SU-DHL-6 (cell line): ENCODE results near the gene LDB2.

Source experiments
- H2AFZ ChIP-seq: fragments of 200-600 bp; sonication (generic); 2 replicates; pipeline ENCODE4 v1.6.1; 2014; ENCODE audit warnings: low read depth, mild to moderate bottlenecking, moderate library complexity, mixed read lengths, antibody characterized with exemption, low read length; ENCODE audit not compliant: severe bottlenecking
- H3F3A ChIP-seq: fragments of 200-600 bp; shearing (Covaris generic); 2 replicates; pipeline ENCODE4 v1.6.0; 2016; ENCODE audit warnings: antibody characterized with exemption, mild to moderate bottlenecking; ENCODE audit not compliant: insufficient read depth
- H3K27ac ChIP-seq: fragments of 200-600 bp; sonication (generic); 2 replicates; pipeline ENCODE4 v1.5.1; 2016; ENCODE audit warnings: low read depth, mild to moderate bottlenecking, low read length, moderate library complexity, mixed read lengths
- H3K27me3 ChIP-seq: fragments of 200-600 bp; sonication (generic), shearing (Covaris generic); 2 replicates; pipeline ENCODE4 v1.6.0; 2014; ENCODE audit warnings: mild to moderate bottlenecking, low read length
- H3K36me3 ChIP-seq: fragments of 200-600 bp; sonication (generic); 2 replicates; pipeline ENCODE4 v1.6.1; 2014; ENCODE audit warnings: mild to moderate bottlenecking, low read length, mixed read lengths
- H3K4me2 ChIP-seq: fragments of 300-600, 200-600 bp; shearing (Covaris generic), sonication (generic); 2 replicates; pipeline ENCODE4 v1.6.0; 2014; ENCODE audit warnings: low read length, low read depth, mild to moderate bottlenecking; ENCODE audit not compliant: poor library complexity, severe bottlenecking
- H3K4me3 ChIP-seq: fragments of 200-600 bp; sonication (generic); 2 replicates; pipeline ENCODE4 v1.5.1; 2014; ENCODE audit warnings: antibody characterized with exemption, low read length, mild to moderate bottlenecking, mixed read lengths; ENCODE audit not compliant: insufficient read depth, poor library complexity, severe bottlenecking
- H3K79me2 ChIP-seq: fragments of 200-600 bp; sonication (generic); 2 replicates; pipeline ENCODE4 v1.6.1; 2014; ENCODE audit warnings: mild to moderate bottlenecking, low read length, moderate library complexity; ENCODE audit not compliant: insufficient read depth
- H3K9ac ChIP-seq: fragments of 200-600 bp; sonication (generic); 2 replicates; pipeline ENCODE4 v1.7.0; 2014; ENCODE audit warnings: mild to moderate bottlenecking, low read length
- H3K9me2 ChIP-seq: fragments of 200-600 bp; sonication (generic); replicated peaks from 2 replicates; pipeline ENCODE4 v1.6.1; 2014; ENCODE audit warnings: low read length; ENCODE audit not compliant: insufficient read depth
- H3K9me3 ChIP-seq: fragments of 200-600 bp; sonication (generic); 2 replicates; pipeline ENCODE4 v1.6.1; 2014; ENCODE audit warnings: low read length, mixed read lengths; ENCODE audit not compliant: insufficient read depth
- H4K20me1 ChIP-seq: fragments of 200-600 bp; sonication (generic); 2 replicates; pipeline ENCODE4 v1.6.1; 2014; ENCODE audit warnings: low read depth, mild to moderate bottlenecking, antibody characterized with exemption, low read length, moderate library complexity, mixed read lengths
- CTCF ChIP-seq: fragments of 200-600 bp; sonication (generic); IDR thresholded peaks from one replicate; pipeline ENCODE4 v1.5.1; 2017; ENCODE audit warnings: antibody characterized with exemption, mild to moderate bottlenecking, low read length, moderate library complexity; ENCODE audit not compliant: insufficient read depth, poor library complexity, severe bottlenecking
- EZH2phosphoT487 ChIP-seq: fragments of 200-600 bp; sonication (generic), shearing (Covaris generic); conservative IDR thresholded peaks from 2 replicates; pipeline ENCODE4 v1.6.1; 2018; ENCODE audit warnings: mild to moderate bottlenecking, antibody characterized with exemption, low read length, moderate library complexity, mixed read lengths

Gene LDB2

GRCh38 chr4:16857425-16857824, 41.0 kb downstream of the LDB2 start:
- Histone ChIP-seq H3K9ac (no peak overlapping the region), H3K27ac (no peak overlapping the region), H3K9me2 (no peaks in the 10 kb centered on the region), H3K27me3 (no peaks in the 10 kb centered on the region), H3K4me2 (no peak overlapping the region), H3K9me3 (no peaks in the 10 kb centered on the region), H4K20me1 (no peaks in the 10 kb centered on the region), H3K79me2 (no peaks in the 10 kb centered on the region), H3F3A (no peaks in the 10 kb centered on the region), H3K4me3 (no peak overlapping the region), H3K36me3 (no peaks in the 10 kb centered on the region), H2AFZ (no peak overlapping the region)
- TF ChIP-seq CTCF (no peak), EZH2phosphoT487 (no peak)

- H2AFZ ChIP-seq = no peak overlapping the region
- no peaks in the 10 kb centered on the region for H4K20me1 ChIP-seq
- H3F3A ChIP-seq = no peaks in the 10 kb centered on the region
- H3K9me3 ChIP-seq = no peaks in the 10 kb centered on the region
- H3K36me3 ChIP-seq = no peaks in the 10 kb centered on the region
- H3K4me3 ChIP-seq = no peak overlapping the region
- no peak overlapping the region for H3K4me2 ChIP-seq
- no peaks in the 10 kb centered on the region for H3K79me2 ChIP-seq
- no peak overlapping the region for H3K27ac ChIP-seq
- H3K9me2 ChIP-seq = no peaks in the 10 kb centered on the region
- H3K9ac ChIP-seq = no peak overlapping the region
- no peaks in the 10 kb centered on the region for H3K27me3 ChIP-seq
- TF ChIP-seq CTCF (no peak), EZH2phosphoT487 (no peak)
These were observed 44.8 kb downstream of the LDB2 start for GRCh38 chr4:16853640-16854039.

GRCh38 chr4:16852644-16853043, 45.8 kb downstream of the LDB2 start:
- Histone ChIP-seq H2AFZ (no peak overlapping the region), H3K79me2 (no peaks in the 10 kb centered on the region), H3K4me2 (no peak overlapping the region), H3F3A (no peaks in the 10 kb centered on the region), H3K9me3 (no peaks in the 10 kb centered on the region), H3K27ac (no peak overlapping the region), H4K20me1 (no peaks in the 10 kb centered on the region), H3K4me3 (no peak overlapping the region), H3K9ac (no peak overlapping the region), H3K27me3 (no peaks in the 10 kb centered on the region), H3K36me3 (no peaks in the 10 kb centered on the region), H3K9me2 (no peaks in the 10 kb centered on the region)
- TF ChIP-seq CTCF (no peak), EZH2phosphoT487 (no peak)

GRCh38 chr4:16852228-16852627, 46.2 kb downstream of the LDB2 start:
- Histone ChIP-seq H3K36me3 (no peaks in the 10 kb centered on the region), H3K9ac (no peak overlapping the region), H3K4me3 (no peak overlapping the region), H2AFZ (no peak overlapping the region), H3K27ac (no peak overlapping the region), H4K20me1 (no peaks in the 10 kb centered on the region), H3K27me3 (no peaks in the 10 kb centered on the region), H3K4me2 (no peak overlapping the region), H3K9me3 (no peaks in the 10 kb centered on the region), H3F3A (no peaks in the 10 kb centered on the region), H3K79me2 (no peaks in the 10 kb centered on the region), H3K9me2 (no peaks in the 10 kb centered on the region)
- TF ChIP-seq EZH2phosphoT487 (no peak), CTCF (no peak)
